ENCODE measurements around the gene MOK. TPM values are rescaled to one million over a fixed set of nuclear protein-coding genes. Genes with fewer than 3 reads are reported as not detected.

Gene MOK
- total RNA-seq, 2 donors from 2014 or later: 4.8 to 6.9 TPM

DNA sequence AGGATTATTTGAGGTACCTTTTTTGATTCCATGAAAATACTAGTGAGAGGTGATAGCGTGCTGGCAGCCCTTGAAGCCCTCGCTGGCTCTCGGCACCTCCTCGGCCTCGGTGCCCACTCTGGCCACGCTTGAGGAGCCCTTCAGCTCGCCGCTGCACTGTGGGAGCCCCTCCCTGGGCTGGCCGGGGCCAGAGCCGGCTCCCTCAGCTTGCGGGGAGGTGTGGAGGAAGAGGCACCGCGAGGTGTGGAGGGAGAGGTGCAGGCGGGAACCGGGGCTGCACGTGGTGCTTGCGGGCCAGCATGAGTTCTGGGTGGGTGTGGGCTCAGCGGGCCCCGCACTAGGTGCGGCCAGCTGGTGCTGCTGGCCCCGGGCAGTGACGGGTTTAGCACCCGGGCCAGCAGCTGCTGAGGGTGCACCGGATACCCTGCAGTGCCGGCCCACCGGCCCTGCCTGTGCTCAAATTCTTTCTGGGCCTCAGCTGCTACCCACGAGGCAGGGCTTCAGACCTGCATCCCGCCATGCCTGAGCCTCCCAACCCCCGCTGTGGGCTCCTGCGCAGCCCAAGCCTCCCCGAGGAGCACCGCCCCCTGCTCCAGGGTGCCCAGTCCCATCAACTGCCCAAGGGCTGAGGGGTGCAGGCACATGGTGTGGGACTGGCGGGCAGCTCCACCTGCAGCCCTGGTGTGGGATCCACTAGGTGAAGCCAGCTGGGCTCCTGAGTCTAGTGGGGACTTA lies 7.4 kb downstream of the MOK start:
- DNase-seq: no peak
- intact Hi-C loops (cut with DNase I): no loop called here

DNA sequence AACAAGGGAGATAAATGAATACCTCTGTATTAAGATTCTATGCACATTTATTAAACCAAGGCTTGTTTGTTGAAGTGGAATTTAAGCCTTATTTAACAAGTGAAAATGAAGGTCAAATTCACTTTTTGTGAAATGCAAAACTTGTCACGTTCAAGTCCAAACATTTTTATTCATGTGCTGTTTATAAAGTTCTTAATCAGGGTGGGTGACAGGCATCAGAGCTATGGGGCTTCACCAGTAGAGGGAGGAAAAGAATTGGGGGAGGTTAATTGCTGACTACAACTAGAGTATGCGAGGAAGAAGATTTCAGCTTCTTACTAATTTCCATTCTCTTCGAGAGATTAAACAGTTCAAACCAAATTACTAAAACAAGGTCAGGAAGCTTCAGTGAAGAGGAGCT lies 9.7 kb downstream of the MOK start:
- Histone ChIP-seq H3K4me3 (no peak overlapping the region), H3K27ac (no peak overlapping the region), H3K9me3 (no peaks in the 10 kb centered on the region), H3K4me1 (no peaks in the 10 kb centered on the region), H3K36me3 (no peaks in the 10 kb centered on the region), H3K9ac (ENCODE audit: low read depth in 2 of 2, low read length in 2 of 2) (no peak overlapping the region), H3K27me3 (no peaks in the 10 kb centered on the region)
- no peak for DNase-seq
- TF ChIP-seq, protein P1, sequence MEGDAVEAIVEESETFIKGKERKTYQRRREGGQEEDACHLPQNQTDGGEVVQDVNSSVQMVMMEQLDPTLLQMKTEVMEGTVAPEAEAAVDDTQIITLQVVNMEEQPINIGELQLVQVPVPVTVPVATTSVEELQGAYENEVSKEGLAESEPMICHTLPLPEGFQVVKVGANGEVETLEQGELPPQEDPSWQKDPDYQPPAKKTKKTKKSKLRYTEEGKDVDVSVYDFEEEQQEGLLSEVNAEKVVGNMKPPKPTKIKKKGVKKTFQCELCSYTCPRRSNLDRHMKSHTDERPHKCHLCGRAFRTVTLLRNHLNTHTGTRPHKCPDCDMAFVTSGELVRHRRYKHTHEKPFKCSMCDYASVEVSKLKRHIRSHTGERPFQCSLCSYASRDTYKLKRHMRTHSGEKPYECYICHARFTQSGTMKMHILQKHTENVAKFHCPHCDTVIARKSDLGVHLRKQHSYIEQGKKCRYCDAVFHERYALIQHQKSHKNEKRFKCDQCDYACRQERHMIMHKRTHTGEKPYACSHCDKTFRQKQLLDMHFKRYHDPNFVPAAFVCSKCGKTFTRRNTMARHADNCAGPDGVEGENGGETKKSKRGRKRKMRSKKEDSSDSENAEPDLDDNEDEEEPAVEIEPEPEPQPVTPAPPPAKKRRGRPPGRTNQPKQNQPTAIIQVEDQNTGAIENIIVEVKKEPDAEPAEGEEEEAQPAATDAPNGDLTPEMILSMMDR (IDR thresholded peaks at IDR 0.05): no peak
- intact Hi-C loops (cut with DNase I): no loop called here

More for the DNA sequence above, 7.4 kb downstream of the MOK start:
- H3K4me3 ChIP-seq: no peak overlapping the region
- no peak overlapping the region for H3K27ac ChIP-seq
- TF ChIP-seq, protein P1 (IDR thresholded peaks at IDR 0.05): no peak
- H3K4me1 ChIP-seq: no peaks in the 10 kb centered on the region
- no peak overlapping the region for H3K9ac ChIP-seq (ENCODE audit: low read depth in 2 of 2, low read length in 2 of 2)
- H3K27me3 ChIP-seq: no peaks in the 10 kb centered on the region
- H3K36me3 ChIP-seq: no peaks in the 10 kb centered on the region
- H3K9me3 ChIP-seq: no peaks in the 10 kb centered on the region

DNA sequence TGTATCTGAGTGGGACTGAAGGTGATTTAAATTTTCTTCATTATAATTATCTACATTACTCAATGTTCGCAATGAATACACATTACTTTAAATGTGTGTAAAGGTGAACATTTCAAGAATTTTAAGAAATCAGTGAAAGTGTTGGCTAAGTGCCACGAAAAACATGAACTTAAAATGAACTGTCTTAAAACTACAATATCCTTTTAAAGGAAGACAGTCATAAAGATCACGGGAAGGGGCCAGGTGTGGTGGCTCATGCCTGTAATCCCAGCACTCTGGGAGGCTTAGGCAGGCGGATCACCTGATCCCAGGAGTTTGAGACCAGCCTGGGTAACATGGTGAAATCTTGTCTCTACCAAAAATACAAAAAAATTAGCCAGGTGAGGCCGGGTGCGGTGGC lies 11.2 kb downstream of the MOK start:
- no peak overlapping the region for H3K27ac ChIP-seq
- no peak overlapping the region for H3K9ac ChIP-seq (ENCODE audit: low read depth in 2 of 2, low read length in 2 of 2)
- TF ChIP-seq, protein P1 (IDR thresholded peaks at IDR 0.05): no peak
- H3K36me3 ChIP-seq: no peaks in the 10 kb centered on the region
- no peak overlapping the region for H3K4me3 ChIP-seq
- no peaks in the 10 kb centered on the region for H3K27me3 ChIP-seq
- H3K9me3 ChIP-seq: no peaks in the 10 kb centered on the region
- intact Hi-C loops (cut with DNase I): no loop called here
- DNase-seq: no peak
- H3K4me1 ChIP-seq: no peaks in the 10 kb centered on the region

DNA sequence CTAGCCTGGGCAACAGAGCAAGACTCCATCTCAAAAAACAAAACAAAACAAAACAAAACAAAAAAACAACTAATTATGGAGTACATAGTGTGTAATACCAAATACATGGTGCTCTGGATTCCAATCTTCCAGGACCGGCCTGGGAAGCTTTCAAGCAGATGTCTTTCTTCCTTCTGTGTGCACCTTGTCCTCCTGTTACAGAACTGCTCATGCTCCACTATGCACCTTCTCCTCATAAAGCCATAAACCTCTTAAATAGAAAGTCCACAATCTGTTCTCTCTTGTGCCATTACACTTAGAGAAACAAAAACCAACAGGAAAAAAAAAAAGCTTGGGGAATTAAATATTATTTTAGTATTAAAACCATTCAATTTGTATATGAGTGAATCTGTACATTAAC lies 12.5 kb downstream of the MOK start:
- H3K27me3 ChIP-seq: no peaks in the 10 kb centered on the region
- TF ChIP-seq, protein P1 (IDR thresholded peaks at IDR 0.05): no peak
- H3K27ac ChIP-seq: no peak overlapping the region
- H3K4me3 ChIP-seq: no peak overlapping the region
- H3K9ac ChIP-seq (ENCODE audit: low read depth in 2 of 2, low read length in 2 of 2): no peak overlapping the region
- no peak for DNase-seq
- no peaks in the 10 kb centered on the region for H3K9me3 ChIP-seq
- no peaks in the 10 kb centered on the region for H3K36me3 ChIP-seq
- H3K4me1 ChIP-seq: no peaks in the 10 kb centered on the region
- intact Hi-C loops (cut with DNase I): no loop called here

DNA sequence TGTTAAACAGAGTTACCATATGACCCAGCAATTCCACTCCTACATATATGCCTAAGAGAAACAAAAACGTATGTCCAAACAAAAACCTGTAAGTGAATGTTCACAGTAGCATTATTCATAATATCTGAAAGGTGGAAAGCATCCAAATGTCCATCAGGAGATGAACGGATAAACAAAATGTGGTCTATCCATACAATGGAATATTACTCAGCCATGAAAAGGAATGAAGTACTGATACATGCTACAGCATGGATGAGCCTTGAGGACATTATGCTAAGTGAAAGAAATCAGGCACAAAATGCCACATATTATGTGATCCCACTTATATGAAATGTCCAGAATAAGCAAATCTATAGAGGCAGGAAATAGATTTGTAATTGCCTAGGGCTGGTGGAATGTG lies 16.8 kb downstream of the MOK start:
- H3K4me3 ChIP-seq: no peak overlapping the region
- H3K9ac ChIP-seq (ENCODE audit: low read depth in 2 of 2, low read length in 2 of 2): no peak overlapping the region
- no peak for DNase-seq
- H3K36me3 ChIP-seq: no peaks in the 10 kb centered on the region
- no peak overlapping the region for H3K27ac ChIP-seq
- TF ChIP-seq, protein P1 (IDR thresholded peaks at IDR 0.05): no peak
- intact Hi-C loops (cut with DNase I): no loop called here
- H3K4me1 ChIP-seq: no peaks in the 10 kb centered on the region
- no peaks in the 10 kb centered on the region for H3K9me3 ChIP-seq
- no peaks in the 10 kb centered on the region for H3K27me3 ChIP-seq
